Fibroblast of skin of right biceps (primary cell): Measurements from ENCODE around the gene GPATCH2L.

Experiments used
- DNase-seq: peaks from one replicate; pipeline ENCODE4 v3.0.0-alpha.2; 2013

Gene GPATCH2L

DNA sequence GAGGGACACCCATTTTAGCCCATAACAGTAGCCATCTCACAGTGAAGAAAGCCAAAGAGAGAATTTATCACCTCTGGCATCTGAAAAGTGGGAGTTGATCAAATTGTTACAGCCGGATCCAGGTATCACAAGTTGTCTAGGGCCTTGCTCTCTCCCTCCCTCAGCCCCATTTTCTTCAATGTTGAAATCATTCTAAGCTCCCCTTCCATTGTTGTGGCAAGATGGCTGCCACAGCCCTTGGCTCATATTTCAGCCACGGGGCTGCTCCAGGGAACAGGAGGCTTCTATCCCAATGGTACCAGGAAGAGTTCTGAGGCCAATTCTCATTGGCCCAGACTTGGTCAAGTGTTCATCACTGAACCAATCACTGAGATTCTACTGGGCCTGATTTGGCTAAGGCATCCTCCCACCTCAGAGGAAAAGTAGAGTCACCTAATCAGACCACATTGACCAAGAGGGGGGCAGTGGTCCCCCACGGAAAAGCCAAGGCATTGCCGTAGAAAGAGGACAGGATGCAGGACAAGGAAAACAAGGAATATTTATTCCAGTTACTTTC, 106.2 kb downstream of the GPATCH2L start:
- DNase-seq: no peak

DNA sequence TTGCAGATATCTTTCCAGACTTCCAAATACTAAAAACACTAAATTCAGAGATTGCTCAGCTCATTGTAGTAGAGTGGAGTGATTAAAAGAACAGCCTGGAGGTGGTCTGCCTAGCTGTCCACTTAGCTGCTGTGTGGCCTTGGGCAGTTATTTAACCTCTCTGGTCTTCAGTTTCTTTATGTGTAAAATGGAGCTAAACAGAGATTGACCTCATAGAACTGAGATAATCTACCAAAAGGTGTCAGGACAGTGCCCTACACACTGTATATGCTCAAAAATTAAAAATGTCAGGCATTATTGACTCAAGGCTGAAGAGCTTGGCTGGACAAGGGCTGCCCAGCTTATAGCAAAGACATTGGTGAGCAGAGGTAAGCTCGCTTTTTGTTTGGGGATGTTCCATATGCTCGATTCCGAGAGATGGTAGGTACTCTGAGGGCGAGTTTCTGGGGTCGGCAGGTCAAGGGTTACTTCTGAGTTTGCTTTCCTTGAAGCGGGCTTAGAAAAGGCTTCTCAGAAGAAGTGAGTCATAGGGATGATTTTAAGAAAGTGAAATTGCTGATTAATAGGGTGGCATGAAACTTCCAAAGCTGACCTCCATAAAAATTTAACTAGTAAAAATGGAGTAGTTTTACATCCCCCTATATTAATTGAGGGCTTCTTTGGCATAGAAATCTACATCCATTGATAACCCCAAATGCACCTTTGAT, 107.5 kb downstream of the GPATCH2L start:
- no peak for DNase-seq

DNA sequence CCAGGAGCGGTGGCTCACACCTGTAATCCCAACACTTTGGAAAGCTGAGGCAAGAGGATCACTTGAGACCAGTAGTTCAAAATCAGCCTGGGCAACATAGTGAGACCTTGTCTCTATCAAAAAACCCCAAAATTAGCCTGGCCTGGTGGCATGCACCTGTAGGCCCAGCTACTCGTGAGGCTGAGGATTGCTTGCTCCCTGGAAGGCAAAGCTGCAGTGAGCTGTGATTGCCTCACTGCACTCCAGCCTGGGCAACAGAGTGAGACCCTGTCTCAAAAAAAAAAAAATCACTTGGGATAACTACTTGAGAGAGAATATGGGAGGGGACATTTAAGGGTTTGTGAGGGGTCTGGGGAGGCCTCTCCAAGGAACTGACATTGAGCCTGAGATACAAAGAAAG, 109.0 kb downstream of the GPATCH2L start:
- DNase-seq: no peak

DNA sequence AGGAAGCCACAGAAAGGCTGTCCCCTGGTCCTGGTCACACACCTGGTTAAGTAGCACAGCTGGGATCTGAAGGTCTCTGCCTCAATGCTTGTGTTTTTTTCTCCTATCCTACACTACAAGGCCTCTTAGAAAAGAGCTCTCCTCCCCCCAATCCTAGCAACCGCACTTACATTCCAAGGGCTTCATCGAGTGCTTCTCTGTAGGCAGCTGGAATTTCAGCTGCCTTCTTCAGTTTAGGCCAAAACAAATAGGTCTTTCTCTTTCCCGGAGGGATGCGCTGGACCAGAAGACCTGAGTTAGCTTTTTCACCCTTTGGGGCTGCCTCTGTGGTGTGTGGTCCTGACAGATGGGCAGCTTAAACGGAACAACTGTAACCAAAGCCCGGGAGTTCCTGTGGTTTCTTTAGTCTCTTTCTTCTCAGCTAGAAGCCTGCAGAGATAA, 109.7 kb downstream of the GPATCH2L start:
- DNase-seq: peak; percentile 47

DNA sequence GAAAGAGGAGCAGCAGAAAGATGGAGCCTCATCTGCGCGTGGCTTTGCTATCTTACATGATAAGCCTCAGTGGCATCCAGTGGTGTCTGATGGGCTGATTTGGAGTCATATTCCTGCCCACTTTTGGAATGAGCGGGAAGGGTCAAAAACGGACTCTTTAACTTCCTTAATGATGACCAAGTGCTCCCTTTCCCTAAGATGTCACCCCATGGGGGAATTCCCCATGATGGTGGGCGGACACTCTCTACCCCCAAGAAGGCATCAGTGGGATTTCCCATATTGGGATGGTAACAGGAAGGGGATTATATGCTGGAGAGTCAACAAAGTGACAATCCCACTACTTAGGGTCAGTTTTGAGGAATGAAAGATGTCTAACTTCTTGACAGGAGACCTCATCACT, 110.9 kb downstream of the GPATCH2L start:
- DNase-seq: no peak
